GM21360 (cell line): ENCODE data around the gene HSPBAP1.

Source experiments
- ATAC-seq: cut with Tn5 transposase; IDR thresholded peaks from one replicate; pipeline ENCODE4 v1.9.1; 2021; ENCODE audit warnings: mild to moderate bottlenecking, moderate library complexity; ENCODE audit not compliant: unreplicated experiment

The HSPBAP1 gene

GRCh38 chr3:122690096-122690495 is 103.5 kb downstream of the HSPBAP1 start:
- no peak for ATAC-seq
